Chondrocyte (in vitro differentiated cells): ENCODE results near the gene U2AF1L4. TPM values are rescaled to one million over a fixed set of nuclear protein-coding genes. Genes with fewer than 3 reads are reported as not detected.

Experiments
- DNase-seq: peaks from one replicate; pipeline ENCODE4 v3.0.0; 2021; ENCODE audit warnings: mixed read lengths, low spot score
- H3K27ac Mint-ChIP-seq: one replicate; pipeline ENCODE4 v1.8.0; 2021; ENCODE audit warnings: mild to moderate bottlenecking, moderate library complexity, mixed read lengths; ENCODE audit not compliant: unreplicated experiment
- H3K27me3 Mint-ChIP-seq: 2 replicates; pipeline ENCODE4 v1.8.0; 2021; ENCODE audit warnings: low read depth, mixed read lengths
- H3K36me3 Mint-ChIP-seq: 2 replicates; pipeline ENCODE4 v1.8.0; 2021; ENCODE audit warnings: low read depth, mixed read lengths
- H3K4me1 Mint-ChIP-seq: 2 replicates; pipeline ENCODE4 v1.8.0; 2021; ENCODE audit warnings: low read depth, mild to moderate bottlenecking, mixed read lengths
- H3K4me3 Mint-ChIP-seq: one replicate; pipeline ENCODE4 v1.8.0; 2021; ENCODE audit warnings: mild to moderate bottlenecking, moderate library complexity, mixed read lengths; ENCODE audit not compliant: unreplicated experiment
- H3K9me3 Mint-ChIP-seq: 2 replicates; pipeline ENCODE4 v1.8.0; 2021; ENCODE audit warnings: low read depth, mixed read lengths
- CTCF ChIP-seq: fragments of 200-600 bp; sonication (generic); IDR thresholded peaks from 2 replicates; pipeline ENCODE4 v1.5.0; 2021; ENCODE audit warnings: antibody characterized with exemption, mild to moderate bottlenecking, moderate library complexity
- total RNA-seq: library from RNA; stranded (reverse); gene quantifications from 3 replicates; pipeline ENCODE4 v1.2.1, GENCODE V29; 2021

The U2AF1L4 gene
- total RNA-seq, 1 donor from 2014 or later = 24.7 TPM

GRCh38 chr19:35787227-35787799 lies 42.1 kb upstream of the U2AF1L4 start:
- Mint-ChIP-seq H3K36me3 (peaks cover 1% of the 10 kb centered on the region), H3K4me1 (no peaks in the 10 kb centered on the region), H3K9me3 (no peaks in the 10 kb centered on the region), H3K27ac (no peak overlapping the region), H3K27me3 (no peaks in the 10 kb centered on the region), H3K4me3 (no peak overlapping the region)
- no peak for DNase-seq
- no peak for TF ChIP-seq CTCF

GRCh38 chr19:35786299-35787160 lies 41.3 kb upstream of the U2AF1L4 start:
- DNase-seq = peak; percentile 93
- no peaks in the 10 kb centered on the region for H3K4me1 Mint-ChIP-seq
- TF ChIP-seq CTCF = no peak
- H3K27me3 Mint-ChIP-seq = no peaks in the 10 kb centered on the region
- H3K36me3 Mint-ChIP-seq = peaks cover 1% of the 10 kb centered on the region
- no peak overlapping the region for H3K27ac Mint-ChIP-seq
- H3K4me3 Mint-ChIP-seq = no peak overlapping the region
- H3K9me3 Mint-ChIP-seq = no peaks in the 10 kb centered on the region

GRCh38 chr19:35785339-35785627 lies 40.1 kb upstream of the U2AF1L4 start:
- H3K27me3 Mint-ChIP-seq = no peaks in the 10 kb centered on the region
- no peaks in the 10 kb centered on the region for H3K9me3 Mint-ChIP-seq
- peaks cover 3% of the 10 kb centered on the region for H3K36me3 Mint-ChIP-seq
- no peak for TF ChIP-seq CTCF
- H3K27ac Mint-ChIP-seq = no peak overlapping the region
- no peak for DNase-seq
- H3K4me3 Mint-ChIP-seq = no peak overlapping the region
- no peaks in the 10 kb centered on the region for H3K4me1 Mint-ChIP-seq

GRCh38 chr19:35784503-35785338 lies 39.5 kb upstream of the U2AF1L4 start:
- peaks cover 3% of the 10 kb centered on the region for H3K36me3 Mint-ChIP-seq
- no peaks in the 10 kb centered on the region for H3K9me3 Mint-ChIP-seq
- no peak for TF ChIP-seq CTCF
- no peak overlapping the region for H3K4me3 Mint-ChIP-seq
- H3K27me3 Mint-ChIP-seq = no peaks in the 10 kb centered on the region
- no peaks in the 10 kb centered on the region for H3K4me1 Mint-ChIP-seq
- DNase-seq = no peak
- no peak overlapping the region for H3K27ac Mint-ChIP-seq
